ENCODE measurements around the gene RNF186.
"Not testable (repeated sequence)": the region's sequence is repeated elsewhere in the genome, so short reads cannot be mapped to it uniquely, and the experiment has no call there.

The RNF186 gene

GRCh38 chr1:19792237-19793002 lies 22.7 kb downstream of the RNF186 start:
- no peak for DNase-seq

GRCh38 chr1:19790061-19790975 lies 24.8 kb downstream of the RNF186 start:
- DNase-seq: not testable (repeated sequence)

- DNase-seq: no peak
These were observed 28.1 kb downstream of the RNF186 start for GRCh38 chr1:19786988-19787423.

- no peak for DNase-seq
These were observed 29.4 kb downstream of the RNF186 start for GRCh38 chr1:19785660-19786059.

- no peak for DNase-seq
These were observed 34.7 kb downstream of the RNF186 start for GRCh38 chr1:19780267-19780877.

GRCh38 chr1:19776933-19777332 lies 38.1 kb downstream of the RNF186 start:
- DNase-seq: no peak

GRCh38 chr1:19776287-19776686 lies 38.8 kb downstream of the RNF186 start:
- DNase-seq: no peak

GRCh38 chr1:19775831-19776230 lies 39.3 kb downstream of the RNF186 start:
- DNase-seq: no peak

GRCh38 chr1:19775317-19775716 lies 39.8 kb downstream of the RNF186 start:
- no peak for DNase-seq

- DNase-seq: no peak
These were observed 40.8 kb downstream of the RNF186 start for GRCh38 chr1:19774180-19774785.

- no peak for DNase-seq
These were observed 41.6 kb downstream of the RNF186 start for GRCh38 chr1:19773485-19773884.

GRCh38 chr1:19772053-19772452 lies 43.0 kb downstream of the RNF186 start:
- DNase-seq: peak; percentile 31

GRCh38 chr1:19771350-19771749 lies 43.7 kb downstream of the RNF186 start:
- DNase-seq: peak; percentile 33

GRCh38 chr1:19770436-19771190 lies 44.5 kb downstream of the RNF186 start:
- DNase-seq: no peak

- no peak for DNase-seq
These were observed 45.7 kb downstream of the RNF186 start for GRCh38 chr1:19769211-19769932.

- no peak for DNase-seq
These were observed 46.5 kb downstream of the RNF186 start for GRCh38 chr1:19768353-19769210.

GRCh38 chr1:19765623-19766022 lies 49.5 kb downstream of the RNF186 start:
- DNase-seq: no peak

GRCh38 chr1:19764848-19765247 lies 50.2 kb downstream of the RNF186 start:
- no peak for DNase-seq

Measured in NCI-H82 (cell line).